IMR-90 (cell line): ENCODE measurements around the gene DOCK10.

Experiments used
- BHLHE40 ChIP-seq: fragments of 150-350 bp; IDR thresholded peaks from 2 replicates; pipeline ENCODE4 v1.6.1; 2016; ENCODE audit warnings: mild to moderate bottlenecking, low read depth, low read length
- CEBPB ChIP-seq: IDR thresholded peaks from 2 replicates; pipeline ENCODE4 v1.6.1; 2012; ENCODE audit warnings: low read depth, low read length, improper control_type of control experiment
- CHD1 ChIP-seq: IDR thresholded peaks from 2 replicates; pipeline ENCODE4 v1.6.1; 2012; ENCODE audit warnings: low read depth, low read length, improper control_type of control experiment
- ELK1 ChIP-seq: fragments of 150-350 bp; IDR thresholded peaks from 2 replicates; pipeline ENCODE4 v1.6.1; 2016; ENCODE audit warnings: low read depth, mild to moderate bottlenecking, low read length, moderate library complexity, borderline replicate concordance
- FOS ChIP-seq: fragments of 150-350 bp; IDR thresholded peaks from 2 replicates; pipeline ENCODE4 v1.6.1; 2016; ENCODE audit warnings: low read depth, low read length
- MAFK ChIP-seq: IDR thresholded peaks from 2 replicates; pipeline ENCODE4 v1.6.1; 2012; ENCODE audit warnings: low read depth, low read length, improper control_type of control experiment
- MXI1 ChIP-seq: IDR thresholded peaks from 2 replicates; pipeline ENCODE4 v1.6.1; 2012; ENCODE audit warnings: low read depth, mild to moderate bottlenecking, low read length, moderate library complexity, borderline replicate concordance
- NFE2L2 ChIP-seq: fragments of 150-350 bp; IDR thresholded peaks from 2 replicates; pipeline ENCODE4 v1.6.1; 2016; ENCODE audit warnings: low read depth, mild to moderate bottlenecking, low read length
- POLR2A ChIP-seq: IDR thresholded peaks from 2 replicates; pipeline ENCODE4 v1.6.1; 2012; ENCODE audit warnings: mild to moderate bottlenecking, low read depth, low read length
- RAD21 ChIP-seq: IDR thresholded peaks from 2 replicates; pipeline ENCODE4 v1.6.1; 2012; ENCODE audit warnings: low read length, improper control_type of control experiment
- RCOR1 ChIP-seq: IDR thresholded peaks from 2 replicates; pipeline ENCODE4 v1.6.1; 2012; ENCODE audit warnings: mild to moderate bottlenecking, low read length, improper control_type of control experiment; ENCODE audit not compliant: insufficient replicate concordance
- SMC3 ChIP-seq: fragments of 150-350 bp; IDR thresholded peaks from 2 replicates; pipeline ENCODE4 v1.6.1; 2016; ENCODE audit warnings: low read depth, mild to moderate bottlenecking, antibody characterized with exemption, low read length, moderate library complexity
- USF2 ChIP-seq: fragments of 150-350 bp; IDR thresholded peaks from 2 replicates; pipeline ENCODE4 v1.6.1; 2017; ENCODE audit warnings: mild to moderate bottlenecking, antibody characterized with exemption, low read length, low read depth
- TF ChIP-seq, protein P1 (sequence below): conservative IDR thresholded peaks from 2 replicates; pipeline ENCODE4 v1.5.1; 2012; ENCODE audit warnings: mild to moderate bottlenecking, low read depth, low read length, improper control_type of control experiment

- TF ChIP-seq, protein P1, sequence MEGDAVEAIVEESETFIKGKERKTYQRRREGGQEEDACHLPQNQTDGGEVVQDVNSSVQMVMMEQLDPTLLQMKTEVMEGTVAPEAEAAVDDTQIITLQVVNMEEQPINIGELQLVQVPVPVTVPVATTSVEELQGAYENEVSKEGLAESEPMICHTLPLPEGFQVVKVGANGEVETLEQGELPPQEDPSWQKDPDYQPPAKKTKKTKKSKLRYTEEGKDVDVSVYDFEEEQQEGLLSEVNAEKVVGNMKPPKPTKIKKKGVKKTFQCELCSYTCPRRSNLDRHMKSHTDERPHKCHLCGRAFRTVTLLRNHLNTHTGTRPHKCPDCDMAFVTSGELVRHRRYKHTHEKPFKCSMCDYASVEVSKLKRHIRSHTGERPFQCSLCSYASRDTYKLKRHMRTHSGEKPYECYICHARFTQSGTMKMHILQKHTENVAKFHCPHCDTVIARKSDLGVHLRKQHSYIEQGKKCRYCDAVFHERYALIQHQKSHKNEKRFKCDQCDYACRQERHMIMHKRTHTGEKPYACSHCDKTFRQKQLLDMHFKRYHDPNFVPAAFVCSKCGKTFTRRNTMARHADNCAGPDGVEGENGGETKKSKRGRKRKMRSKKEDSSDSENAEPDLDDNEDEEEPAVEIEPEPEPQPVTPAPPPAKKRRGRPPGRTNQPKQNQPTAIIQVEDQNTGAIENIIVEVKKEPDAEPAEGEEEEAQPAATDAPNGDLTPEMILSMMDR, result peak; percentile 73
- TF ChIP-seq SMC3, result peak; percentile 64
- no peak for TF ChIP-seq ELK1
- no peak for TF ChIP-seq FOS
- TF ChIP-seq POLR2A, result no peak
- no peak for TF ChIP-seq USF2
- TF ChIP-seq MAFK, result no peak
- no peak for TF ChIP-seq BHLHE40
- TF ChIP-seq CHD1, result no peak
- TF ChIP-seq CEBPB, result peak; percentile 22; the same call in 1 of the 2 replicates
- no peak for TF ChIP-seq NFE2L2
- TF ChIP-seq RAD21, result peak; percentile 62
- TF ChIP-seq RCOR1, result no peak
- no peak for TF ChIP-seq MXI1
These were observed 263.8 kb downstream of the DOCK10 start for GRCh38 chr2:224778474-224778877.
